ENCODE data around the gene SMG6.

Gene SMG6

DNA sequence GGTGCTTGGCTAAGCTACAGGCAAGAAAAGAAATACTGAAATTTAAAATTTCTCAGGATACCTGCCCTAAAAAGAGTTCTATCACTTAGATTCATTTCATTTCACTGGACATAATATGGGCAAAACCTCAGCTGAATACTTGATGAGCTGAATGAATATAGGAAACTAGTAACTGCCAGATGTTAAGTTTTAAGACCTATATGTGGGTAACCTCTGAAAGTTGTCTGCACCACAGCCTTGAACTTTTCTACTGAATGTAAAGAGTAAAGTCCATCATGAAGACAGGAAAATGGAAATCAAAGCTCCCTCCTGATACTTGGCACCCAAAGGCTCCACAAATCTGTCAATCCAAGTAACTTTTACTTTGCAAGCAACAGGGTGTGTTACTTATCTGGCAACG, 197.9 kb downstream of the SMG6 start:
- DNase-seq (ENCODE audit: low read depth in 2 of 2), result no peak

DNA sequence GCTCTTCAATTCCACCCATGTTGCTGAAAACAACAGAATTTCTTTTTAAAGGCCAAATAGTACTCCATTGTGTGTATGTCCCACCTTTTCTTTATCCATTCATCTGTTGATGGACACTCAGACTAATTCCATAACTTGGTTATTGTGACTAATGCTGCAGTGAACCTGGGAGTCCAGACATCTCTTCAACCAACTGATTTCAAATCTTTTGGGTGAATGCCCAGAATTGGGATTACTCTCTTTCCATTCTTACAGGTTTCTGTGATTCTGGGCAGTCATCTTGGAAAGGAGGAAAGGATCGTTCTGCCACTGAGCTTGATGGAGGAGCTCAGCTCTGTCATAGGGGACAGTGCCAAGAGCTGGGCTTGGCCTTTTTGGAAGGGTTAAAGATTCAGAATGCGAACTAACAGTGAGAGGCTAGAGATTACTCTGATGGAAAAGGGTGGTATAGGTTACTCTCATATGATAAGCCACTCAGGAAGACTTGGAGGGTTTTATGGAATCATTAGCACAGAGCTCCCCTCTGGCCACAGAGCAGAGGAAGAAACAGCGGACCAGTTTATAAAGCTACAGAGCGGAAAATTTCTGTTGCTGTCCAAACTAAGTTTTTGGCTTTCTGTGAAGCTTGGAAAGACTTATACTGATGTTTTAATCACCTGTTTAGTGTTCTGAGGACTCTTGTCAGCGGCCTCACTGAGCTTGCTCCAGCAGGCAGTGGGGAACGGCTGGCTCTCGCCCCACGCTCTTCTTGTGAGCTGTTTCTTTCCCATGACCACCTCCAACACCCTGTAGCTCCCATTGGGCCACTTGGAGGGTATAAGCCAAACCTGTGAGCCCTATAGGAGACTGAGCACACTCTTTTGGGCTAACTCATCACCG, 200.4 kb downstream of the SMG6 start:
- DNase-seq (ENCODE audit: low read depth in 2 of 2), result no peak

DNA sequence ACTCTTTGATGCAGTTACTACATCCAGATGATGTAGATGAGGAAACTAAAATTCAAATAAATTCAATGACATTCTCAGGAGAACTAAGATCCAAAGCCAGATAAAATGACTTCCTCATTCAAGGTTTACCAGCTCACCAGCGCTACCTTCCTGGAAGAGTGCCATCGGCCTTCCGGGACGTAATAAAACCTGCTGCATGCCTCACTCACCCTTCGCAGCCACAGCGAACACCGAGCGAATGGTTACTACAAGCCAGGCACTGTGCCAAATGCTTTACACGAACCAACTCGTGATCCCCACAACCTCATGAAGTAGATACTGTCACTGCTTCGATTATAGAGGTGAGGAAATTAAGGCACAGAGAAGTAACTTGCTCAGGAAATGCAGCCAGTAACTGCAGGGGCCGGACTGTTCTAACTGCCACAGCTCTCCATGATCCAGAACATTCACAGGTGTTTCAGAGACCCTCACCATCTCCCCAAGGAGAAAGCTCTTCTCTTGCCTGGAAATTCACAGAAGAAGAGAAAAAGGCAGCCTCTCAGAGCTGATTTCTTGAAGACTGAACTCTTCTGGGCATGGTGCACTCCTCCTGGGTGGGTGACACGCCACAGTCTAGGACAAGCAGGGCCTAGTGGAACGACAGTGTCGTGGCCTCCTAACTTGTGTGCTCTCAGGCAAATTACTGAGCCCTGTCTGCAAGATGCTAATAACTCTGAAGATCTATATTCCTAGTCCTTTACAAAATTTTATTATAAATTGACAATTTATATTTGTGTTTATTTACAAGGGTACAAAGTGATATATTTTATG, 201.9 kb downstream of the SMG6 start:
- DNase-seq (ENCODE audit: low read depth in 2 of 2), result no peak

DNA sequence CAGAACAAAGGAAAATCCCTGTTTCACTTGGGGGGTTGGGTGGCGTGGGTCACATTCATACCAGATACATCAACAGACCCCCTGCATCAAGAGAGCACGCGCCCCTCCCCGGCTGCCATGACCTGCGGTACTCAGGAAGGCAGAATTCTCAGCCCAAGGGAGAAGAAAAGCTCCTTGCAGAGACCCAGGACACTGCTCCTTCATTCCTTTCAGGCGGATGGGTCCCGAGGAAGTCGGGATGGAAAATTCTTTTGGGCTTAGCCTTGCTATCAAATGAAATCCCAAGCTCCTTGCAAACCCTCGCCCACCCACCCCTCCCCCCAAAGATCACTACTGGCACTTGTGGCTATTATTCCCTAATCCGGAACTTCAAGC, 208.1 kb downstream of the SMG6 start:
- no peak for DNase-seq (ENCODE audit: low read depth in 2 of 2)

DNA sequence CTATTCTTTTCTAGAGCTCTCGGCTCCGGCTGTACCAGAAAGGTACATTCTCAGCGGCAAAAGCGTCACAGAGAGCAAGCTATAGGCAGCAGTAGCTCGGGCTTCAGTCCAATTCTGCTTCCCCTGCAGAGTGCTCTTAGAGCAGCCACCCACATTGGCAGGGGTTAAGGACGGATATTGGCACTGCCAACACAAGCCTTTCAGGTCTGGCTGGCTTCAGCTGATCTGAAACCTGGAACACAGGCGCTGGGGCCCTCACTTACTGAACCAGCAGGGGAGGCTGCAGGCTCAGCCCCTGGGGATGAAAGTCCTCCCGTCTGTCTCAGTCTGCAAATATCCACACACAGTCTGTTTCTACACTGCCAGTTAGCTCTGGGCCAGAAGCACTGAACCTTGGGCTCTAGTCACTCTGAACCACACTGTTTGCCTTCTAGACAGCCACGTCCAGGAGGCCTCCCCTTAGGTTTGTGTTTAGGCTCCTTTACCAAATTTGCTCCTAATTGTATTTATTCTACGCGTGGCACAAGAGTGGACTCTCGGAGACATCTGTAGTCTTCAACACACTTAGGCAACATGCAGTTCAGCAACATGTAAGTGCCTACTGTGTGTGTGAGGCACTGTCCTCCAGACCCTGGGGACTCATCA, 208.6 kb downstream of the SMG6 start:
- no peak for DNase-seq (ENCODE audit: low read depth in 2 of 2)

DNA sequence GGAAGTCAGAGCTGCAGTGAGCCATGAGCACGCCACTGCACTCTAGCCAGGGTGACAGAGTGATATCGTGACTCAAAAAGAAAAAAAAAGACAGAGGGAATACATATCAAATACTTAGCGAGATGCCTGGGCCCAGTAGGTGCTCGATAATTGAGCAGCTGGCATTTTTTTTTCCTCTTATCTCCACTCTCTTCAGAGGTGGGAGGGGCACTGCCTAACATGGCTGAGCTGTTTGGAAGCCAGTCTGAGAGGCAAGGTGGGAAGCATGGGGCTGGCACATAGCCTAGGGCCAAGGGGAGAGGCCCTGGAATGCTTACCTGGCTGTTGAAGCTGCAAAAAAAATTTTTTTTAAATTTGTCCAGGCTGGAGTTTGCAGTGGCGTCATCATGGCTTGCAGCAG, 210.2 kb downstream of the SMG6 start:
- no peak for DNase-seq (ENCODE audit: low read depth in 2 of 2)

DNA sequence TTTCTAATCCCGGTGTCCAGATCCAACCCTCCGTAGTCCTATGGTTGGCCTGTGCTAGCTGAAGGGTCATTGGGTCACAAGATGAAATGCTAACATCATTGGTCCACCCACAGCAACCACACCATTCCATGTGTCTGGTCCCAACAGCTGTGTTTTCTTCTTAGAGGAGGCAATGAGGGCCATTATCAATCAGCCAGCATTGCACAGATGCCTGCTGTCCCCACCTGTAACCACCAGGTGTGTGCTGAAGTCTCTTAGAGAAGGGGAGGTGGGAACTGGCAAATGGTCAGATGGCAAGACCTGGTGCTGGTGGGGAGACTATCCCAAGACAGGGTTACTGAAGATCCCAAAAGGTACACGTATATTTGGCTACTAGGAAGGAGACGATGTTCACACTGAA, 211.3 kb downstream of the SMG6 start:
- DNase-seq (ENCODE audit: low read depth in 2 of 2), result no peak

DNA sequence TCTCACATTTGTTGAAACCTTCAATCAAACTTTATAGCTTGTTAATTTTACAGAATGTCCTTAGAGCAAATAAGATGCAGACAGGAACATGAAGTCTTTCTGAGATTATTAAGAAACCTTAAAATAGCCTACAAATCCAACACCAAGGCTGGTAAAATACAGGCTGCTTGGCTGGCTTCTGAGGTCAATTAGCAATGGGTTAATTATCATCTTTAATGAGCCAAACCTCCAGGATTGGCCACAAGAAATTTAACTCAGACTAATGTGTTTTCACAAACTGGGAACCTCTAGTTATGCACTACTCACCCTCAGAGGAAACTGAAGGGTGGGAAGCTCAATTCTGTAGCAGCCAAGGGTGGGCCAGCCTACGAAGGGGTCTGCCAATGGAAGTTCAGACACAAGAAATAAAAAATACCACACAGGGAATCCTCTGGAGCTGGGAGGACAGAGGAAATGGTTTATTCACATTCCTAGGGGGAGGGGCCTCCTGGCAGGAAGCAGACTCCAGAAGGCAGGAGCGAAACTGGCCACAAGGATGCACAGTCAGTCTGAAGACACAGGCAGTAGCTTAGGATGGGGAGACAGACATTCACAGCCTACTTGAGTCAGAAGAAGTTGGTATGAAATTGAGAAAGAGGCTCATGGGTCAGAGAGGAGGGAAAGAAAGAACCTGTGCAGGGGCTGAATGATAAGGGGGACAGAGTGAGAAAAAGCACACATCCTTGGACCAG, 212.6 kb downstream of the SMG6 start:
- no peak for DNase-seq (ENCODE audit: low read depth in 2 of 2)

DNA sequence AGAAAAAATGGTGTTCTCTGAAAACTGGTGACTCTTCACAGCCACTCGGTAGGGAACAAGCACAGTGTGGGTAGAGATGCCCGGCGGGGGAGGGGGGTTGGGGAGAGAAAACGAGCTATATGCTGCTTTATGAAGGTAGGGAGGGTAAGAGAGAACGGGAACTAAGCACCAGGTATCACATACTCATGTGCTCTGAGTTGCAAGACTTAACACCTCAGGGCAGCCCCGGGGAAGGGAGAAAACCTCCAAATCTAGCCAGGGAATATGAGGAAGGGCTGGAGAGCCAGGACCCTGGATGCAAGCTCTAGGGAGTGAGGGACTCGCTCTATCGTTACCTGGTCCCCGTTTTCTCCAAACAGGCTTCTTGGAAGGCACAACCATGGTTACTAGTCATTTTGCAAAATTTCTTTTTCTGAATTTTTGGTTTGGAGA, 213.4 kb downstream of the SMG6 start:
- DNase-seq (ENCODE audit: low read depth in 2 of 2), result no peak

DNA sequence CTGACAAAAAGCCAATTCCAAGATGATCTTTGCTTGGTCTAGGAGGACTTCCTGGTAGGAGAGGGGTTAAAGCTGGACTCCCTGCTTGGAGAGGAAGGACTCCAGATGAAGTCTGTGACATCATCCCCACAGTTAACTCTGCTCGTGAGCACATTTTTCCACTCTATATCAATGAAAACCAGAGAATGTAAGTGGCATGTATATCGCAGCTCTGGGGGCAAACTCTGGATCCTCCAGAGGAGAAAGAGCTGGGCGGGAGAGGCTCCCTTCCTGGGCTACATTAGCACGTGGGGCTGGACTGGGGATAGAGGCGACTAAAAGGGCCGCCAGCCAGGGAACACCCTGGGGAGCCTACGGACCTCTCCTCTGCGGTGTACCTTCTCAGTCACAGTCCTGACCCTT, 214.6 kb downstream of the SMG6 start:
- DNase-seq (ENCODE audit: low read depth in 2 of 2), result no peak

DNA sequence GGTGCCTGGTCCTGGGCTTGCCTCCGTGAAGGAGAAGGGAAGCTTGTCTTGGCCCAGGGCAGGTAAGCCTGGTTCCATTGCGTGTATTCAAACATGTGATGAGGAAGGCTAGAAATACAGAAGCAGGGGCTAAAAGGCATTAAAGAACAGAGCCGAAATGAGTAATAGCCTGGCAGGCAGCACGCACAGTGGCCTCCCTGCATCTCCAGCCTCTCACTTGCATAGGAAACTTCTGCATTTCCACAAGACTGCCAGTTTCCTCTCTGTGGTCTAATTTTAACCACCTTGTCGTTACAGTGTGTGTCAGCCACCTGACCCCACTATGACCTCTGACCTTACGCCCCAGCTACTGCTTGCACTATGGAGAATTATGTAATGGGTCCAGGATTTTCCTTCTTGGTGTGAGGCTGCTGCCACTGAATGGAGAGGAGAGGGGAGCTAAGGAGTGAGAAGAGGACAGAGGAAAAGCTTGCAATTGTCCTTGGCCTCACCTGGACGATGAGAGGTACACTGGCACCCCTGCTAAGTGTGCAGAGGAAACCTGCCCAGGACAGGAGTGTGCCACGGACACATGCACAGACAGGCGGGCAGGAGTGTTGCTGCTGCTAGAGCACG, 215.9 kb downstream of the SMG6 start:
- no peak for DNase-seq (ENCODE audit: low read depth in 2 of 2)

DNA sequence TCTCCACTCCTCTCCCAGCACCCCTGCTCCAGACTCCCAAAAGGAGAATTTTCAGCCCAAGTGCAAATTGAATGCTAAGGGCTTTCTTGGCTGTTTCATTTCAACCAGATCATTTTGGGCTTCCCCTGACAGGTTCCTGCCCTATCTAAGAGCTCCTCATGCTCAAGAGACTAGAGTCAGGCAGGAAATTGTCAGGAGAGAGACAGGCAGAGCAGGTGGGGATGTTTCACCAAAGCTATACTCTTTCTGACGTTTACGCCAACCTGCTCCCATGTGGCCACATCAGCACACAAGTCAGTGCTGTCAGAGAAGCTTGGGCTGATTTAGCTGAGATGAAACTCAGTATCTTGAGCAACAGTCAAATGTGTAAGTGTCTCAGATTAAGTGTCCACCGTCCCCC, 217.3 kb downstream of the SMG6 start:
- DNase-seq (ENCODE audit: low read depth in 2 of 2), result no peak

DNA sequence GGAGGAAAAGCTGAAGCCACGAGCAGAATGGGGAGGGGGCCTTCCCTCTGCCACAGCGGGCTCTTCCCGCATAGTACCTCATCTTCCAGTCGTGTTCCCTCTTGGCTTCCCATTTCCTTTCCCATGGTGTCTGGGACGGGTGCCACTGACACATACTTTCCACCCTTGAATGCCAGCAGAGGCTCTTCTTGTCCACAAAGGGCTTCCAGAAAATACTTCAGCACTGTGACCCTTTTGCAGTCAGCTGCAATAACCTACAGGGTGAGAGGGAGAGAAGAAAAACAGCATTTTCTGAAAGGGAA, 218.0 kb downstream of the SMG6 start:
- no peak for DNase-seq (ENCODE audit: low read depth in 2 of 2)

DNA sequence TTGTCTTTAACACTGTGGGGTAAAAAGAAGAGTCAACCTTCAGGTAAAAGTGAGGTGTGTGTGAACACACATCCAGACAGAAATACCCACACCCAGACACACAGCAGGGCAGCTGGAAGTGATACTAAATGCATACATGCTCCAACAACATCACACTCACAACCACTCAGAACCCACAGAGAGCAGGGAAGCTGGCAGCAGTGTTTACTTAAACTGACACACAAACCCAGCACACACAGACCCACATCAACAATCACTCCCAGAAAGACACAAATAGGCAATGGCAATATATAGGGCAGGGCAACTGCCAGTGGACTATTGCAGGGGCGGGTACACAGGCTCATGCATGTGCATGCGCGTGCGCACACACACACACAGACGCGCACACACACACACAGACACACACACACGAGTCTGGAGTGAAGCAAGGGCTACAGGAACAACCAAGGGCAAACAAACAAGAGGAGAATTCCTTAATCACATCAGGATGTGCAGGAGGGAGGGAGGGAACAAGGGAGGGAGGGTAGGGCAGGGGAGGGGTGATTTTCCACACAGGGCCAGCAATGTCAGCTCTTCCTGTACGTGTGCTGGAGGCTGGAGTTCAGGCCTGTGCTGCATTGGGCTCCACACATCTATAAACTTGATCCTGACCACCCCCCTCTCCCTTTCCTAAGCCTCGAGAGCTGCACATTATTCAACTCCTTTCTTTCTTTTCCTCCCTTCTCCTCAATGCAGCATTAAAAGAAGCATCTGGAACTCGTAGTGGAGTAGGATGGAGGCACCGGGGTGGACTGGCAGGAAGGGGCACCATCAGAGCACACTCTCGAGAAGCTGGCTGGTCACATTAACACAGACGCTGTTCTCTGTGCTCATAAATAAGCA, 218.6 kb downstream of the SMG6 start:
- no peak for DNase-seq (ENCODE audit: low read depth in 2 of 2)

DNA sequence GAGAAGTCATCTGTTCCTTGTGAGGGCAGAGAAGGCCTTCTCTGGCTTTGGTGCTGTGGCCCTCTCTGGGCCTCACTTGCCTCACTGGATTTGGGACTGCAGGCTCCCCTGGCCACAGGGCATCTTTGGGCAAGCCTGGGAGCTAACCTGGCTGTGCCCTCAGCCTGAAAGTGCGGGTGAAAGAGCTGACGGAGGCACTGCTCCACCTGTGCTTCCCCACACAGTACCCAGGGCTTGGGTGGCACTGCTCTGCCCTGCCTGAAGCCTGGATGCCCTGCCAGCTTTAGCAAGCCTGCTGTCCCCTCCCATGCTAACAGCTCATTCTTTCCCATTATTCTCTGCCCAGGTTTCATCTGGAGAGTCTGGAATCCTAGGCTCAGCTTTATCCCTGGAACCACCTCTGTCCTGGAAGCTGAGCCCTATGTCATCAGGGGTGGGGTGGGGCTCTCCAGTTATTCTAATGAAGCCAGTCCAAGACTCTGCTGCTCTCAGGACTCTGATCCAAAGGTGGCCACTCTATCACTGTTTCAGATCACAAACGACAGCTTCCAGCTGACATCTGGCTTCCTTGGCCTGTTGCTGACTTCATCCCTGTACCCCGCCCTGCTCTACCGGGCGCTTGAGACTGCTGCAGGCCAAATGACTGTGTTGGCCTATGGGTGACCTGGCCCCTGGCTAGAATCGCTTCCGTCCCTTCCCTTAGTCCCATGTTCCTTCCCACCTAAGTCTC, 219.4 kb downstream of the SMG6 start:
- DNase-seq (ENCODE audit: low read depth in 2 of 2), result no peak

DNA sequence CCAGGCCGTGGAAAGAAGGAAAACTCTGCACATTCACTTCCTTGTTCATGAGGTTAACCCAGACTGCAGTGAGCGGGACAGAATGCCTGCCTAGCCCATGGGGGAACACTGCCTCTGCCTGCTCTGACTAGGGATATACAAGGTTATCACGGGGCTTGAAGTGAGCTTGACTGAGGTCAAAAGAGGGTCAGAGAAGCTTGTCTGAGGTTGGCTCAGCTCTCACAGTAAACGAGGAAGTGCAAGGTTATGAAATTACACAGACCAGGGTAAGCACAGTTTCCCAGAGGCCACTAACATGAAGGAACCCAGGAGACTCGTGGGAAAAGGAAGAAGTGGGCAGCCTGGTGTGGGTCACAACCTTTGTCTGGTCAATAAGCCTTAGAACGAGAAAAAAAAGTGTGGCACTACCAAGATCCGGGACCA, 220.0 kb downstream of the SMG6 start:
- DNase-seq (ENCODE audit: low read depth in 2 of 2), result no peak

DNA sequence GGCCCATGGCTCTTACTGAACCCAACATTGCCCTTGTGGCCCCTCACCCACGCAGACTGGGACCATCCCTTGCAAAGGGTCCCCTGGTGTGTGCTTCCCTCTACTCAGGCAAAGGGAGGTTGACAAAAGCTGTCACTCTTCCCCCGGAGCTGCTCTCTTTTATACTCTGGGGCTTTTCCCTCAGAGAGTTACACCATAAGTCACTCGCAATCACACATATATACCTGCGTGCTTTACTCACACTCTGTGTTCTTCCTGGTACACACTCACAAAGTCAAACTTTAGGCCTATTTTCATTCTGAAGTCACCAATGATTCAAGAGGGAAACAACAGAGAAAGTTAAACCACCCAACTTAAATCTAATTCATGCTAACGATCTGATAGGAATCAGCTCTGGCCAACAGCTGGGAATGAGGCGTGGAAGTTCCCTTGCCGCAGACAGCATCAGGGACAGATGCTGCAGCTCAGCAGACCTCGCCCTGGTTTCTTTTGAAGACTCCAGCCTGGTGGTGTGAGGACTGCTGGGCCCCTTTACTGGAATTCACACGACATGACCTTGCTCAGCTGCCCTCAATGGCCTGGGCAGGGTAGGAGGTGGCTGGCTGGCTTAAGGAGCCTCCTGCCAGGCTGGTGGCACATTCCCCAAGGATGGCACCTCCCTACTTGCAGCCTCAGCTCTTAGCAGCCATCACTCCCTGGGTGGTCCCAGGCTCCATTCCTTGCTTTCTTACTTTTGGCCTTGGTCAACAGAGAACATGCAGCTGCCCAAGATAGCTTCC, 221.4 kb downstream of the SMG6 start:
- DNase-seq (ENCODE audit: low read depth in 2 of 2), result no peak

DNA sequence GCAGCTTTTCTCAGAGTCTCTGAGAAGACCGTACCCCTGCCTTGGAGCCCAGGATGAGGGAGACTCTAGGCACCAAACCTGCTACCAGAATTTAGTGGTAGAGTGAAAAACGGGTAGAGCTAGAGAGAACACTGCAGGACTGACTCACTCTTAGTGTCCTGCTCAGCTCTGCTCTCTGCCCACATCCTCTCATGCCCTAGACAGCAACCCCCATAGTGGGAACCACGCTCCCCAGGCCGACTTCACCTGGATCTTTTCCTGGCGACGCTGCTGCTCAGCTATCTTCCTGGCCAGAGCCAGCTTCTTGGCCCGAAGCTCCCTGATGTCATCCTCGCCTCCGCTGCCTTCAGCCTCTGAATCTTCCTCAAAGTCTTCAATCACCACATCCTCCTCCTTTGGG, 222.0 kb downstream of the SMG6 start:
- no peak for DNase-seq (ENCODE audit: low read depth in 2 of 2)

DNA sequence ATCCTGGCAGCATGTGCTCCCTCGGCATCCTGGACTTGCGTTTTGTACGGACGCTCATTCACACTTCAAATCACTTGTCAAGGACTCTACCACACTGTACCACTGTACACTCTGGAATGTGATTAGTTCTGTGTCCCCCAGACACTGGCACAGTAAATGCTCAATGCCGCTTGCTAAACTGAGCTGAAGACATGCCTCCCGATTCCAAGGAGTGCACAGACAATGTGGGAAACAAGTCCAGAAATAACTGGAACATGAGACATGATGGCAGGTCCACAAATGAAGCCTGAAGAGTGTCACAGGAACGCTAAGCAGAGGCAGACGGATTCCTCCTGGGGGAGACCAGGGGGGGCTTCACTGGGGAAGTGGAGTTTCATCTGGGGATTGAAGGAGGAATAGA, 226.5 kb downstream of the SMG6 start:
- DNase-seq (ENCODE audit: low read depth in 2 of 2), result no peak

All from stimulated activated CD8-positive, alpha-beta memory T cell treated with anti-CD3 and anti-CD28 coated beads, Interleukin-7, amount 100 ng/mL, for 1 hour (primary cell).